B cell (primary cell): Measurements from ENCODE around the gene GPR158. TPM values are rescaled to one million over a fixed set of nuclear protein-coding genes. Genes with fewer than 3 reads are reported as not detected.

Experiments used
- ATAC-seq: fragments of 200-7000 bp; cut with Tn5 transposase; one replicate; pipeline ENCODE4 v1.10.0; 2021; ENCODE audit warnings: low read depth, mild to moderate bottlenecking, moderate number of reproducible peaks, moderate library complexity
- CTCF ChIA-PET: fragments of 350-600 bp; sonication (Branson Sonifier 250); formaldehyde crosslinking; loops from one replicate; lab custom pipeline; 2021; ENCODE audit warnings: antibody characterized with exemption, inconsistent platforms; lab: Charles Lee
- POLR2A ChIA-PET: fragments of 350-600 bp; sonication (Branson Sonifier 250); formaldehyde crosslinking; loops from one replicate; lab custom pipeline; 2021; ENCODE audit warnings: antibody characterized with exemption; lab: Charles Lee
- DNase-seq: peaks from one replicate; pipeline ENCODE4 v3.0.0; 2013
- H2AFZ ChIP-seq: 2 replicates; pipeline ENCODE4 v1.6.1; 2012; ENCODE audit warnings: mild to moderate bottlenecking, low read depth, low read length; ENCODE audit not compliant: insufficient read depth, poor library complexity, severe bottlenecking
- H3K27ac ChIP-seq, 2 donors: 1 replicate in 1 of 2; 2 replicates in 1 of 2; pipeline ENCODE4 v1.5.1; 2012 to 2013; ENCODE audit warnings: low read length in 2 of 2, mild to moderate bottlenecking in 2 of 2, moderate library complexity in 1 of 2
- H3K27me3 ChIP-seq, 4 experiments: fragments of 200-600 bp in 1 of 4; sonication (generic) in 1 of 4; replicated peaks in 1 of 4; 1 replicate in 2 of 4; 2 replicates in 2 of 4; pipeline versions ENCODE4 v1.6.1 to v1.7.0; 2013 to 2016; ENCODE audit warnings: low read length in 3 of 4, mild to moderate bottlenecking in 2 of 4, mixed read lengths in 1 of 4, moderate library complexity in 1 of 4; ENCODE audit not compliant: insufficient read depth in 4 of 4, control insufficient read depth in 3 of 4; ENCODE audit errors: control extremely low read depth in 1 of 4
- H3K36me3 ChIP-seq, 2 experiments: replicated peaks in 1 of 2; 1 replicate in 1 of 2; 2 replicates in 1 of 2; pipeline versions ENCODE4 v1.6.1 to v1.7.1; 2013; ENCODE audit warnings: low read length in 1 of 2; ENCODE audit not compliant: insufficient read depth in 2 of 2, control insufficient read depth in 1 of 2; ENCODE audit errors: control extremely low read depth in 1 of 2, extremely low read depth in 1 of 2
- H3K4me1 ChIP-seq, 2 donors: fragments of 200-600 bp in 1 of 2; sonication (generic) in 1 of 2; 1 replicate in 1 of 2; 2 replicates in 1 of 2; pipeline versions ENCODE4 v1.5.1 to v1.6.1; 2013 to 2017; ENCODE audit warnings: low read length in 2 of 2; ENCODE audit not compliant: control insufficient read depth in 2 of 2, insufficient read depth in 2 of 2
- H3K4me2 ChIP-seq: replicated peaks from 2 replicates; pipeline ENCODE3; 2012; ENCODE audit warnings: mild to moderate bottlenecking, low read depth, low read length; ENCODE audit not compliant: poor library complexity, severe bottlenecking
- H3K4me3 ChIP-seq, 5 experiments: fragments of 200-600 bp in 1 of 5; sonication (generic) in 1 of 5; 1 replicate in 3 of 5; 2 replicates in 2 of 5; pipeline versions ENCODE4 v1.5.1 to v1.7.0; 2011 to 2016; ENCODE audit warnings: low read length in 4 of 5, mild to moderate bottlenecking in 4 of 5, low read depth in 2 of 5, control low read depth in 1 of 5, moderate library complexity in 1 of 5; ENCODE audit not compliant: insufficient read depth in 1 of 5; ENCODE audit errors: control extremely low read depth in 1 of 5, extremely low read depth in 1 of 5
- H3K79me2 ChIP-seq: fragments of 200-600 bp; sonication (generic); one replicate; pipeline ENCODE4 v1.6.0; 2016; ENCODE audit warnings: low read length; ENCODE audit not compliant: control insufficient read depth, insufficient read depth
- H3K9ac ChIP-seq: fragments of 200-600 bp; sonication (generic); 2 replicates; pipeline ENCODE4 v1.6.1; 2017; ENCODE audit warnings: mild to moderate bottlenecking, low read length, moderate library complexity
- H3K9me3 ChIP-seq, 3 donors: one replicate each; pipeline versions ENCODE4 v1.6.1 to v1.7.1; 2013; ENCODE audit warnings: low read length in 2 of 3; ENCODE audit not compliant: control insufficient read depth in 2 of 3, insufficient read depth in 1 of 3; ENCODE audit errors: control extremely low read depth in 1 of 3
- H4K20me1 ChIP-seq: 2 replicates; pipeline ENCODE4 v1.6.0; 2012; ENCODE audit warnings: mild to moderate bottlenecking, low read length; ENCODE audit not compliant: insufficient read depth, control insufficient read depth, poor library complexity, severe bottlenecking
- H3K27ac Mint-ChIP-seq: one replicate; pipeline ENCODE4 v1.8.0; 2021; ENCODE audit warnings: mixed read lengths
- H3K27me3 Mint-ChIP-seq: one replicate; pipeline ENCODE4 v1.8.0; 2021; ENCODE audit warnings: mixed read lengths
- H3K4me1 Mint-ChIP-seq: one replicate; pipeline ENCODE4 v1.8.0; 2021; ENCODE audit warnings: mixed read lengths
- H3K4me3 Mint-ChIP-seq: one replicate; pipeline ENCODE4 v1.8.0; 2021; ENCODE audit warnings: mixed read lengths
- H3K9me3 Mint-ChIP-seq: one replicate; pipeline ENCODE4 v1.8.0; 2022; ENCODE audit warnings: mixed read lengths; ENCODE audit not compliant: insufficient read depth
- CTCF ChIP-seq: fragments of 200-600 bp; IDR thresholded peaks from one replicate; pipeline ENCODE4 v1.8.0; 2022; ENCODE audit warnings: antibody characterized with exemption, mild to moderate bottlenecking
- EZH2 ChIP-seq: IDR thresholded peaks from 2 replicates; pipeline ENCODE4 v1.6.1; 2012; ENCODE audit warnings: borderline replicate concordance, low read depth, mild to moderate bottlenecking, moderate library complexity, low read length; ENCODE audit not compliant: insufficient read depth, poor library complexity, severe bottlenecking
- whole genome bisulfite sequencing: methylation state at CpG from one replicate; pipeline ENCODE4 v1.1.5; 2013; ENCODE audit warnings: missing lambda C conversion rate; ENCODE audit not compliant: insufficient coverage; 5-methylcytosine and 5-hydroxymethylcytosine counted together
- intact Hi-C: fragments of 100-400 bp; cut with micrococcal nuclease; formaldehyde crosslinking; loops from one replicate; pipeline ENCODE4 v1.10.0; 2022
- polyA plus RNA-seq: library from polyadenylated mRNA; depleted of rRNA; stranded (reverse); fragments of >200 nt; gene quantifications from 2 replicates; pipeline ENCODE4 v1.2.3, GENCODE V29; 2012
- total RNA-seq, 2 donors: library from RNA; stranded (reverse); fragments of 120-200 nt in 1 of 2; gene quantifications; 1 replicate in 1 of 2; 2 replicates in 1 of 2; pipeline versions ENCODE4 v1.2.3 to v1.2.4, GENCODE V29; 2013 to 2022

GPR158 gene
- total and polyA plus RNA-seq, 2 donors (not counting 1 experiment from before 2014, with no cell fraction given) = not detected

DNA sequence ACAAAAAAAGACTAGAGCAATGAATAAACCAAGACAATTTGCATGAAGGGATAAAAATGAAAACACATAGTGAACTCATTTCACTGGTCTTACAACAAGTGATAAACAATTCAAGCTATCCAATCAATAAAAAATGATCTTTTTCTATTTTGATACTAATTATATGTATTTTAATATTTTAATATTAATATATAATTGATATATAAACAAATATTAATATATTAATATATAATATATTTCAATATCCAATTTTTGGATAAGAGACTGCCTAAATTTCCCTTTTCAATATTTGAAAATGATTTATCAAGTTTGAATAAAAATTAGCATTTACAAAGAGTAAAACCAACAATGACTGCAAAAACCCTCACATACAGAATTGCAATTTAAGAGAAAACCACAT is 317.9 kb downstream of the GPR158 start:
- no peak for ATAC-seq
- H3K4me3 ChIP-seq = no peak overlapping the region
- no peaks in the 10 kb centered on the region for H3K9me3 ChIP-seq
- ChIA-PET CTCF (no interaction called here), POLR2A (no interaction called here)
- Mint-ChIP-seq H3K9me3 (no peaks in the 10 kb centered on the region), H3K4me3 (no peak overlapping the region), H3K4me1 (no peaks in the 10 kb centered on the region), H3K27ac (no peak overlapping the region), H3K27me3 (no peaks in the 10 kb centered on the region)
- no peaks in the 10 kb centered on the region for H3K4me1 ChIP-seq
- TF ChIP-seq EZH2 (no peak), CTCF (no peak)
- no peak overlapping the region for H3K4me2 ChIP-seq
- no peak overlapping the region for H2AFZ ChIP-seq
- intact Hi-C loops = no loop called here
- H3K36me3 ChIP-seq = no peaks in the 10 kb centered on the region
- H3K27ac ChIP-seq = no peak overlapping the region
- DNase-seq = no peak
- H3K79me2 ChIP-seq = no peaks in the 10 kb centered on the region
- H3K27me3 ChIP-seq = no peaks in the 10 kb centered on the region
- H3K9ac ChIP-seq = no peak overlapping the region
- no peaks in the 10 kb centered on the region for H4K20me1 ChIP-seq

DNA sequence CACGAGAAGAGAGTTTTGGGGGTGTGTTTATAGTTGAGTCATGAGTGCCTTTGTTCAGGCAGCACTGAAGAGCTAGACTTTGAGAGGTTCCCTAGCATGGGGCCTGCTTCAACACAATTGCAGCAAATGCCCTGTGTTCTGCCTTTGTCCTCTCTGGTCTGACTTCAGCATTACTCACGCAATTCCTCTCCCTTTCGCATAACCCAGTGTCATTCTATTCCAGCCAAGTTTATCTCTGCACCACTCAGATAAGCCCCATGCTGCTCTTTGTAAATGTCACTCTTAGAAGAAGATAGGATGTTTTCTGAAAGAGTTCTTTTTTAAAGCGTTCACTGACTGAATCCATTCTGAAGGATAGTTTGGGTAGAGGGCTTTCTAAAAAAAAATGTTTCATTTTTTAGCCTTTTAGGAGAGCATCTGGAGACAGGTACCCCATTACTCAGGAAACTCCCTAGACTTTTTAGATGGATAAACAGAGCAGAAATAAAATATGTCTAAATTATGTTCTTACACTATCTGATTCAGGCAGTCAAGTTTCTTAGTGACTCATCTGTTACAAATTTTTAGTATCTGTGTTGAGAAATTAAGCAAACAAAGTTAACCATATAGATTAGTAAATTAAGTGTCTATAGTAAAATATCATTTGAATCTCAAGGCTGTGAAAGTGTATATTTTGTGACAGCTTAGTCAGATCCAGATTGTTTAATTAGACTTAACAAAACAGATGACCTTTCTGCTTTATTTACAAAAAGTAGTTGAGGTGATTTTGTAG is 318.5 kb downstream of the GPR158 start:
- intact Hi-C loops = no loop called here
- H3K36me3 ChIP-seq = no peaks in the 10 kb centered on the region
- POLR2A ChIA-PET = no interaction called here
- no peak overlapping the region for H3K4me2 ChIP-seq
- no peak overlapping the region for H3K27ac Mint-ChIP-seq
- no peaks in the 10 kb centered on the region for H3K4me1 Mint-ChIP-seq
- H3K4me1 ChIP-seq = no peaks in the 10 kb centered on the region
- no peak overlapping the region for H2AFZ ChIP-seq
- WGBS = 67% methylated on average over 1 of the region's 4 CpGs
- H3K4me3 ChIP-seq = no peak overlapping the region
- CTCF ChIA-PET = no interaction called here
- H3K9ac ChIP-seq = no peak overlapping the region
- no peak overlapping the region for H3K4me3 Mint-ChIP-seq
- no peaks in the 10 kb centered on the region for H3K9me3 ChIP-seq
- H3K9me3 Mint-ChIP-seq = no peaks in the 10 kb centered on the region
- H3K27ac ChIP-seq = no peak overlapping the region
- ATAC-seq (no peak), DNase-seq (no peak)
- TF ChIP-seq EZH2 (no peak), CTCF (no peak)
- H3K79me2 ChIP-seq = no peaks in the 10 kb centered on the region
- no peaks in the 10 kb centered on the region for H4K20me1 ChIP-seq
- H3K27me3 Mint-ChIP-seq = no peaks in the 10 kb centered on the region
- H3K27me3 ChIP-seq = no peaks in the 10 kb centered on the region
